Liver (tissue), 3 donors: ENCODE measurements around the gene MBD3L3.
"Not testable (repeated sequence)": the region's sequence is repeated elsewhere in the genome, so short reads cannot be mapped to it uniquely, and the experiment has no call there.

ENCODE experiments used
- JUND ChIP-seq, 2 donors: IDR thresholded peaks; 2 replicates each; pipeline ENCODE4 v1.6.1; 2016; ENCODE audit warnings: antibody characterized with exemption in 2 of 2
- RAD21 ChIP-seq, 2 donors: IDR thresholded peaks; 2 replicates each; pipeline ENCODE4 v1.6.1; 2016; ENCODE audit warnings: antibody characterized with exemption in 2 of 2, mild to moderate bottlenecking in 2 of 2
- SP1 ChIP-seq: IDR thresholded peaks from 2 replicates; pipeline ENCODE4 v1.6.1; 2018; ENCODE audit warnings: antibody characterized with exemption, mild to moderate bottlenecking
- TAF1 ChIP-seq: conservative IDR thresholded peaks from 2 replicates; pipeline ENCODE4 v1.6.1; 2016; ENCODE audit warnings: antibody characterized with exemption, mild to moderate bottlenecking
- TF ChIP-seq, protein P1 (sequence below): fragments of 150-350 bp; IDR thresholded peaks from 2 replicates; pipeline ENCODE4 v1.5.1; 2017; ENCODE audit warnings: improper control_type of control experiment, low read depth, low read length; ENCODE audit not compliant: missing input control
- TF ChIP-seq, protein P2 (sequence below): IDR thresholded peaks from 2 replicates; pipeline ENCODE4 v1.6.1; 2016; ENCODE audit warnings: antibody characterized with exemption, mild to moderate bottlenecking
- TF ChIP-seq, protein P3 (sequence below): IDR thresholded peaks from 2 replicates; pipeline ENCODE4 v1.6.1; 2016; ENCODE audit warnings: antibody characterized with exemption
- TF ChIP-seq, protein P4 (sequence below): IDR thresholded peaks from 2 replicates; pipeline ENCODE4 v1.6.1; 2016; ENCODE audit warnings: antibody characterized with exemption
- donor health status: healthy.
- donor health status: healthy.

DNA sequence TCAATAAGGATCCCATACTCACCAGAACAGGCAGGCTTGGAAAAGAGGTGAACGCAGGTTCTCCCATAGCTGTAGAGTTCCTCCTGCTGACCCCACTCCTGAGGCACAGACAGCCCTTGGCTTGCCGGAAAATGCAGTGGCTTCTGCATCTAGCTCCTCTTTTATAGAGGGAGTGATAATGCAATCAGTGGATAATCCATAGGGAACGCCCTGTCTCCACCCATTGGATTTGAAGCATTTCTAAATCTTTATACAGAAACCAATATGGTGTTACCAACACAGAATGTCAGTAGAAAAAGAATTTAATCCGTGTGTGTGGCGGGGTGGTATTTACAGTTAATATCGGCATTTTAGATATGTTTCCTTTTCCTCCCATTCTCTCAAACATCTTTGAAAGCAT lies 37.1 kb downstream of the MBD3L3 start, which contains the start of gene MBD3L2B:
- TF ChIP-seq, protein P1, sequence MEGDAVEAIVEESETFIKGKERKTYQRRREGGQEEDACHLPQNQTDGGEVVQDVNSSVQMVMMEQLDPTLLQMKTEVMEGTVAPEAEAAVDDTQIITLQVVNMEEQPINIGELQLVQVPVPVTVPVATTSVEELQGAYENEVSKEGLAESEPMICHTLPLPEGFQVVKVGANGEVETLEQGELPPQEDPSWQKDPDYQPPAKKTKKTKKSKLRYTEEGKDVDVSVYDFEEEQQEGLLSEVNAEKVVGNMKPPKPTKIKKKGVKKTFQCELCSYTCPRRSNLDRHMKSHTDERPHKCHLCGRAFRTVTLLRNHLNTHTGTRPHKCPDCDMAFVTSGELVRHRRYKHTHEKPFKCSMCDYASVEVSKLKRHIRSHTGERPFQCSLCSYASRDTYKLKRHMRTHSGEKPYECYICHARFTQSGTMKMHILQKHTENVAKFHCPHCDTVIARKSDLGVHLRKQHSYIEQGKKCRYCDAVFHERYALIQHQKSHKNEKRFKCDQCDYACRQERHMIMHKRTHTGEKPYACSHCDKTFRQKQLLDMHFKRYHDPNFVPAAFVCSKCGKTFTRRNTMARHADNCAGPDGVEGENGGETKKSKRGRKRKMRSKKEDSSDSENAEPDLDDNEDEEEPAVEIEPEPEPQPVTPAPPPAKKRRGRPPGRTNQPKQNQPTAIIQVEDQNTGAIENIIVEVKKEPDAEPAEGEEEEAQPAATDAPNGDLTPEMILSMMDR: not testable (repeated sequence)
- TF ChIP-seq, protein P2, sequence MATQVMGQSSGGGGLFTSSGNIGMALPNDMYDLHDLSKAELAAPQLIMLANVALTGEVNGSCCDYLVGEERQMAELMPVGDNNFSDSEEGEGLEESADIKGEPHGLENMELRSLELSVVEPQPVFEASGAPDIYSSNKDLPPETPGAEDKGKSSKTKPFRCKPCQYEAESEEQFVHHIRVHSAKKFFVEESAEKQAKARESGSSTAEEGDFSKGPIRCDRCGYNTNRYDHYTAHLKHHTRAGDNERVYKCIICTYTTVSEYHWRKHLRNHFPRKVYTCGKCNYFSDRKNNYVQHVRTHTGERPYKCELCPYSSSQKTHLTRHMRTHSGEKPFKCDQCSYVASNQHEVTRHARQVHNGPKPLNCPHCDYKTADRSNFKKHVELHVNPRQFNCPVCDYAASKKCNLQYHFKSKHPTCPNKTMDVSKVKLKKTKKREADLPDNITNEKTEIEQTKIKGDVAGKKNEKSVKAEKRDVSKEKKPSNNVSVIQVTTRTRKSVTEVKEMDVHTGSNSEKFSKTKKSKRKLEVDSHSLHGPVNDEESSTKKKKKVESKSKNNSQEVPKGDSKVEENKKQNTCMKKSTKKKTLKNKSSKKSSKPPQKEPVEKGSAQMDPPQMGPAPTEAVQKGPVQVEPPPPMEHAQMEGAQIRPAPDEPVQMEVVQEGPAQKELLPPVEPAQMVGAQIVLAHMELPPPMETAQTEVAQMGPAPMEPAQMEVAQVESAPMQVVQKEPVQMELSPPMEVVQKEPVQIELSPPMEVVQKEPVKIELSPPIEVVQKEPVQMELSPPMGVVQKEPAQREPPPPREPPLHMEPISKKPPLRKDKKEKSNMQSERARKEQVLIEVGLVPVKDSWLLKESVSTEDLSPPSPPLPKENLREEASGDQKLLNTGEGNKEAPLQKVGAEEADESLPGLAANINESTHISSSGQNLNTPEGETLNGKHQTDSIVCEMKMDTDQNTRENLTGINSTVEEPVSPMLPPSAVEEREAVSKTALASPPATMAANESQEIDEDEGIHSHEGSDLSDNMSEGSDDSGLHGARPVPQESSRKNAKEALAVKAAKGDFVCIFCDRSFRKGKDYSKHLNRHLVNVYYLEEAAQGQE: not testable (repeated sequence)
- TF ChIP-seq JUND (IDR thresholded peaks at IDR 0.05); RAD21 (IDR thresholded peaks at IDR 0.05); SP1; TAF1: not testable (repeated sequence)
- TF ChIP-seq, protein P3, sequence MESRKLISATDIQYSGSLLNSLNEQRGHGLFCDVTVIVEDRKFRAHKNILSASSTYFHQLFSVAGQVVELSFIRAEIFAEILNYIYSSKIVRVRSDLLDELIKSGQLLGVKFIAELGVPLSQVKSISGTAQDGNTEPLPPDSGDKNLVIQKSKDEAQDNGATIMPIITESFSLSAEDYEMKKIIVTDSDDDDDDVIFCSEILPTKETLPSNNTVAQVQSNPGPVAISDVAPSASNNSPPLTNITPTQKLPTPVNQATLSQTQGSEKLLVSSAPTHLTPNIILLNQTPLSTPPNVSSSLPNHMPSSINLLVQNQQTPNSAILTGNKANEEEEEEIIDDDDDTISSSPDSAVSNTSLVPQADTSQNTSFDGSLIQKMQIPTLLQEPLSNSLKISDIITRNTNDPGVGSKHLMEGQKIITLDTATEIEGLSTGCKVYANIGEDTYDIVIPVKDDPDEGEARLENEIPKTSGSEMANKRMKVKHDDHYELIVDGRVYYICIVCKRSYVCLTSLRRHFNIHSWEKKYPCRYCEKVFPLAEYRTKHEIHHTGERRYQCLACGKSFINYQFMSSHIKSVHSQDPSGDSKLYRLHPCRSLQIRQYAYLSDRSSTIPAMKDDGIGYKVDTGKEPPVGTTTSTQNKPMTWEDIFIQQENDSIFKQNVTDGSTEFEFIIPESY: not testable (repeated sequence)
- TF ChIP-seq, protein P4, sequence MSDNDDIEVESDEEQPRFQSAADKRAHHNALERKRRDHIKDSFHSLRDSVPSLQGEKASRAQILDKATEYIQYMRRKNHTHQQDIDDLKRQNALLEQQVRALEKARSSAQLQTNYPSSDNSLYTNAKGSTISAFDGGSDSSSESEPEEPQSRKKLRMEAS: not testable (repeated sequence)
